ENCODE data around the gene CELF5.

The CELF5 gene

DNA sequence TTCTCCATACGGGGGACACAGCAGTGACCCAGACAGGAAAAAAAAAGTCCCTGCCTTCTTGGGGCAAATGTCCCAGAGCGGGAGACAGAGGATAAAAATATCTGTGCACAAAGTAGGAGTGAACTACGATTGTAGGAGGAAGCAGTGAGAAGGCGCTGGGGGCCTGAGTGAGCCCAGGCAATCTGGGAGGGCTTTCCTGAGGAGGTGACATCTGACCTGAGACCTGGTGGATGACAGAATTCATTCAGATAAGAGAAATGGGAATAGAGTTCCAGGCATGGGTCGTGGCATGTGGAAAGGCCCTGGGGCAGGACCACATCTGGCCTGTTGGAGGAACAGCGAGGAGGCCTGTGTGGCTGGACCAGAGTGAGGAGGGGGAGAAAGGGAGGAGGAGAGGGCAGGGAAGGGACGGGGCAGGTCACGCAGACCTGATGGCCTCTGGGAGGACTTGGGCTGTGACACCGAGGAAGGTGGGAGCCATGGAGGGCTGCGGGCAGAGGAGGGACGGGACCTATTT lies 91.7 kb downstream of the CELF5 start:
- TF ChIP-seq, protein P1, sequence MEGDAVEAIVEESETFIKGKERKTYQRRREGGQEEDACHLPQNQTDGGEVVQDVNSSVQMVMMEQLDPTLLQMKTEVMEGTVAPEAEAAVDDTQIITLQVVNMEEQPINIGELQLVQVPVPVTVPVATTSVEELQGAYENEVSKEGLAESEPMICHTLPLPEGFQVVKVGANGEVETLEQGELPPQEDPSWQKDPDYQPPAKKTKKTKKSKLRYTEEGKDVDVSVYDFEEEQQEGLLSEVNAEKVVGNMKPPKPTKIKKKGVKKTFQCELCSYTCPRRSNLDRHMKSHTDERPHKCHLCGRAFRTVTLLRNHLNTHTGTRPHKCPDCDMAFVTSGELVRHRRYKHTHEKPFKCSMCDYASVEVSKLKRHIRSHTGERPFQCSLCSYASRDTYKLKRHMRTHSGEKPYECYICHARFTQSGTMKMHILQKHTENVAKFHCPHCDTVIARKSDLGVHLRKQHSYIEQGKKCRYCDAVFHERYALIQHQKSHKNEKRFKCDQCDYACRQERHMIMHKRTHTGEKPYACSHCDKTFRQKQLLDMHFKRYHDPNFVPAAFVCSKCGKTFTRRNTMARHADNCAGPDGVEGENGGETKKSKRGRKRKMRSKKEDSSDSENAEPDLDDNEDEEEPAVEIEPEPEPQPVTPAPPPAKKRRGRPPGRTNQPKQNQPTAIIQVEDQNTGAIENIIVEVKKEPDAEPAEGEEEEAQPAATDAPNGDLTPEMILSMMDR (IDR thresholded peaks at IDR 0.05; ENCODE audit: low read length, missing control alignments) = no peak
- no peak overlapping the region for H3K4me3 ChIP-seq (replicated peaks; ENCODE audit: low read depth, low read length)
- DNase-seq (ENCODE audit: low read depth) = no peak

DNA sequence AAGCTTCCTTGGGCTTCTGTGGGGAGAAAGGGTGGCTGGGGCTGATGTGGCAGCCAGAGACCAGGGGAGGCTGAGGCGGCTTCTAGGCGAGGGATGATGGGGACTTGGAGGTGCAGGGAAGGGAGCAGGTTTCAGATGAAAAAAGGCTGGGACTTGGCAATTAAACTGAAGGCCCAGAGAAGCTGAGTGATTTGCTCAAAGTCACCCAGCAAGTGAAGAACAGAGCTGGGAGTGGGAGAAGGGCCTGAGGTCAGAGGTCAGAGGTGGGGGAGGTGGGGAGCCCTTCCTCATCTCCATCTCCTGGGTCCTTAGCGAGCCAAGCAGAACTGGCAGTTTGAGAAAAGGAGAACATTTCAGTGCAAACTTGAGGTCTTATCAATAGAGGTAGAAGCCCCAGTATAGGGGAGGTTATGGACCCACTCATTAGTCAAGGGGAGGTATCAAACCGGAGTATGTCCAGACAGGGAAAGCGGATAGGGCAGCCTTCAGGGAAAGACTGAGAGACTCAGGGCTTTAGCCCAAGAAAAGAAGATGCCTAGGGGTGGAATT lies 92.3 kb downstream of the CELF5 start:
- no peak overlapping the region for H3K4me3 ChIP-seq (replicated peaks; ENCODE audit: low read depth, low read length)
- no peak for DNase-seq (ENCODE audit: low read depth)
- TF ChIP-seq, protein P1 (IDR thresholded peaks at IDR 0.05; ENCODE audit: low read length, missing control alignments) = no peak

DNA sequence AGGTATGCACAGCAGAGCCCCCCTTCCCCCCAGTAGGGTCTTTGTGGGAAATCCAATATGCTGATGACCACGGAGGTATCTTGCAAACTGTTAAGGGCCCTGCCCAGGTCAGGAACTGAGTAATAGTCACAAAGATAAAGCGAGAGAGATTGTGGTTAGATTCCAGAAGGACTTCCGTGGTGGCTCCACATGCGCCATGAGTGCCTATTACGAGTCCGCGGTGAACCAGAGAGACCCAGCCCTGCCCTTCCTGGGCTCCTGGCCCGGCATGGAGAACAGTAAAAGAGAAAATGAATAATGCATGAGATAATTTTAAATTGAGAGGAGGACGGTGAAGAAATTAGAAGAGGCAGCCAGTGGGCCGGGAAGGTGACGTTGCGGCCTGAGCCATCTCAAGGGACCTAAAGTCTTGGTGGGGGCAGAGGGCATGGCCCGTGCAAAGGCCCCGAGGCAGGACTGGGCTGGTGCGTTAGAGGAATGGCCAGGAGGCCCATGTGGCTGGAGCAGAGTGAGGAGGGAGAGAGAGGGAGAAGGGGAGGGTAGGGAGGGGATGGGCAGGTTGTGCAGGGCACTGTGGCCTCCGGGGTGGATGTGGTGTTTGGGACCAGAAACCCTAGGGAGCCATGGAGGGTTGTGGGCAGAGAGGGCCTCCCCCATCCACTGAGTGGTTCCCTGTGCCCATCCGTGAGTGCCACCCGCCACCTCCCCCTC lies 95.3 kb downstream of the CELF5 start:
- TF ChIP-seq, protein P1 (IDR thresholded peaks at IDR 0.05; ENCODE audit: low read length, missing control alignments) = no peak
- H3K4me3 ChIP-seq (replicated peaks; ENCODE audit: low read depth, low read length) = no peak overlapping the region
- no peak for DNase-seq (ENCODE audit: low read depth)

DNA sequence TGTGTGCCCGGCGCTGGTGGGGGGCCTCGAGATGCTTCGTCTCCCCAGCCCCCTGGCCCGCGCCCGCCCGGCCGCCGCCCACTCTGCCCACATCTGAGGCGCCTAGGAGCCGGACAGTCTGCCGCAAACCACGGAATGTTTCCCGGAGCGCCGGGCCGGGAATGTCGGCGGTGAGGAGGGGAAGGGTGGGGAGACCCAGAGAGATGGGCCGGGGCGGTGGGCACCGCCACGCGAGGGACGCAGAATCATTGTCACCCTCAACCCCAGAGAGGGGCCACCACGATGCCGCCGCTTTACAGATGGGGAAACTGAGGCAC lies 95.9 kb downstream of the CELF5 start:
- TF ChIP-seq, protein P1 (IDR thresholded peaks at IDR 0.05; ENCODE audit: low read length, missing control alignments) = no peak
- no peak overlapping the region for H3K4me3 ChIP-seq (replicated peaks; ENCODE audit: low read depth, low read length)
- no peak for DNase-seq (ENCODE audit: low read depth)

DNA sequence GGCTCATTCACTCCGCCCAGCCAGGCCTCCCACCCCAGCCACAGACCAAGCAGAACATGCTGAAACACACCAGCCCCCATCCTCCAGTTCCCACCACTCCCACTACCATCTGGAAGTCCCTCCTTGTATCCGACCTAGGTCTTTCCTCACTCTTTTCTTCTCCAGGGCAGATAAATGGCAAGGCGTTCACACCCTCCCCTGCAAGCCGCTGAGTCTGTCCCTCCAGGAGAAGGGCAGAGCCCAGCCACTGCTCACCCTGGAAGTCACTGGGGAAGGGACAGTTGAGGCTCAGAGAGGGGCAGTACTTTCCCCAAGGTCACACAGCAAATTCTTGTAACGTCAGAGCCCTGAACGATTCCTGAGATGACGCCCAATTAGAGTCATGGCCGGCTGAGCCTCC lies 96.4 kb downstream of the CELF5 start:
- TF ChIP-seq, protein P1 (IDR thresholded peaks at IDR 0.05; ENCODE audit: low read length, missing control alignments) = no peak
- no peak overlapping the region for H3K4me3 ChIP-seq (replicated peaks; ENCODE audit: low read depth, low read length)

DNA sequence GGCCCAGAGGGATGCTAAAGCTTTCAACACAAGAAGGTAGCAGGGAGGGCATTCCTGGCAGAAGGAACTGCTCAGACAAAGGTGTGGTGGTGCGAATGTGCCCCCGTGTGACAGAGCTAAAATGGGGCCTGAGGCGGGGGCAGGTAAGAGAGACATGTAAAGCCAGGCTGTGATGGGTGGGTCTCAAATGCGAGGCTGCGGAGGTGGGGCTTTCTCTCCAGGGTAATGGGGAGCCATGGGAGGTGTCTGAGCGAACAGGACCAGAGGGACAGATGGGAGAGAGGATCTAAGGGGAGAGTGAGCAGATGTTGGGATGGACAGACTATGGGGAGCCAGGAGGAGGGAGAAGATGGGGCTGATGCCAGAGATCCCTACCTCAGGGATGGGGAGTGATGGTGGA lies 97.2 kb downstream of the CELF5 start:
- H3K4me3 ChIP-seq (replicated peaks; ENCODE audit: low read depth, low read length) = no peak overlapping the region
- DNase-seq (ENCODE audit: low read depth) = no peak
- TF ChIP-seq, protein P1 (IDR thresholded peaks at IDR 0.05; ENCODE audit: low read length, missing control alignments) = no peak

More for the DNA sequence above, 96.4 kb downstream of the CELF5 start:
- no peak for DNase-seq (ENCODE audit: low read depth)

Data from fibroblast of pulmonary artery (primary cell).